Upper lobe of right lung (tissue), 1 donor: ENCODE results near the gene DPP7. TPM values are rescaled to one million over a fixed set of nuclear protein-coding genes. Genes with fewer than 3 reads are reported as not detected.
"Not testable (repeated sequence)": the region's sequence is repeated elsewhere in the genome, so short reads cannot be mapped to it uniquely, and the experiment has no call there.

Experiments used
- ATAC-seq: fragments of 200-7000 bp; cut with Tn5 transposase; one replicate; pipeline ENCODE4 v1.9.1; 2020; ENCODE audit warnings: mild to moderate bottlenecking, moderate library complexity
- DNase-seq: peaks from one replicate; pipeline ENCODE4 v3.0.0-alpha.2; 2020
- H3K27ac ChIP-seq: fragments of 200-600 bp; one replicate; pipeline ENCODE4 v1.8.0; 2022
- H3K27me3 ChIP-seq: fragments of 200-600 bp; one replicate; pipeline ENCODE4 v1.8.0; 2022; ENCODE audit warnings: mild to moderate bottlenecking
- H3K36me3 ChIP-seq: fragments of 200-600 bp; one replicate; pipeline ENCODE4 v1.8.0; 2022
- H3K4me1 ChIP-seq: fragments of 200-600 bp; one replicate; pipeline ENCODE4 v1.8.0; 2022
- H3K4me3 ChIP-seq: fragments of 200-600 bp; one replicate; pipeline ENCODE4 v1.8.0; 2022; ENCODE audit warnings: mild to moderate bottlenecking
- H3K9me3 ChIP-seq: fragments of 200-600 bp; one replicate; pipeline ENCODE4 v1.8.0; 2022
- intact Hi-C: fragments of 100-400 bp; cut with DNase I; formaldehyde crosslinking; loops from one replicate; pipeline ENCODE4 v1.11.0; 2022
- total RNA-seq: library from RNA; stranded (reverse); fragmentation: NEBNext Ultra II Directional; extraction: Animal tissue kit (Norgen Biotek cat#: 25700); gene quantifications from one replicate; pipeline ENCODE4 v1.2.1, GENCODE V29; 2021
- TF ChIP-seq, protein P1 (sequence below): fragments of 200-600 bp; IDR thresholded peaks from one replicate; pipeline ENCODE4 v1.8.0; 2022; ENCODE audit warnings: antibody characterized with exemption
- donor health status: DM: no; HTN: yes; CAD: no; lungs with severe emphysema.

DPP7 gene
- total RNA-seq, 1 donor from 2014 or later = 183 TPM

DNA sequence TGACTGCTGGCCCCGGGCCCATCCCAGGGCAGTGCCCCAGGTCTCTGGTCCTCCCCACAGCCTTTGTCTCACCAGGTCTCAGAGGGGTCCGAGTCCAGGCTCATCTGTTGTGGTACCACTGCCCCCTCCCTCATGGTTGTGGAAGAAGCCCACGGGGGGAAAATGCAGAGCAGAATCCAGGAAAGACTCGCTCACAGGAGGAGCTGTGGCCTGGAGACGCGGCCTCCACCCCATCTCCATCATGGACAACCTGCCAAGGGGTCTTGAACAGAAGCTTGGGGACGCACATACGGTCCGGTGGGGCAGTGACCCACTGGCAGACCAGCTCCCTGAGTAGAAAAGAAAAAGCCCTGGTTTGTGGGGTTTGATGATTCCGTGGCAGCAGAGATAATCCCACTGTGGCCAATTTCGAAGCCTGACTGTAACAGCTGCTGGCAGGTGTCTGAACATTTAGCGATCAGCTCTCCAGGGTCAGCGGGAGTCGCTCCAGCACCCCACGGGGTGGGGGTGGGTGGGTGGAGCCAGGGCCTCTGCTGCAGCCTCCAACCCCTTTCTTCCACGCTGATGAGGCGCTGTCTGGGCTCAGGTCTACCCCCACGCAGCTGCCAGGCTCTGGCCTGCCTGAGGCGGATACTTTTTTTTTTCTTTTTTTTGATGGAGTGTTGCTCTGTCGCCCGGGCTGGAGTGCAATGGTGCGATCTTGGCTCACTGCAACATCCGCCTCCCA, 22.5 kb upstream of the DPP7 start:
- peak; percentile 31 for DNase-seq
- Histone ChIP-seq H3K4me1 (no peaks in the 10 kb centered on the region), H3K9me3 (no peaks in the 10 kb centered on the region), H3K27me3 (peaks cover 56% of the 10 kb centered on the region), H3K4me3 (no peak overlapping the region), H3K27ac (no peak overlapping the region), H3K36me3 (no peaks in the 10 kb centered on the region)
- ATAC-seq = no peak
- intact Hi-C loops = no loop called here
- TF ChIP-seq, protein P1, sequence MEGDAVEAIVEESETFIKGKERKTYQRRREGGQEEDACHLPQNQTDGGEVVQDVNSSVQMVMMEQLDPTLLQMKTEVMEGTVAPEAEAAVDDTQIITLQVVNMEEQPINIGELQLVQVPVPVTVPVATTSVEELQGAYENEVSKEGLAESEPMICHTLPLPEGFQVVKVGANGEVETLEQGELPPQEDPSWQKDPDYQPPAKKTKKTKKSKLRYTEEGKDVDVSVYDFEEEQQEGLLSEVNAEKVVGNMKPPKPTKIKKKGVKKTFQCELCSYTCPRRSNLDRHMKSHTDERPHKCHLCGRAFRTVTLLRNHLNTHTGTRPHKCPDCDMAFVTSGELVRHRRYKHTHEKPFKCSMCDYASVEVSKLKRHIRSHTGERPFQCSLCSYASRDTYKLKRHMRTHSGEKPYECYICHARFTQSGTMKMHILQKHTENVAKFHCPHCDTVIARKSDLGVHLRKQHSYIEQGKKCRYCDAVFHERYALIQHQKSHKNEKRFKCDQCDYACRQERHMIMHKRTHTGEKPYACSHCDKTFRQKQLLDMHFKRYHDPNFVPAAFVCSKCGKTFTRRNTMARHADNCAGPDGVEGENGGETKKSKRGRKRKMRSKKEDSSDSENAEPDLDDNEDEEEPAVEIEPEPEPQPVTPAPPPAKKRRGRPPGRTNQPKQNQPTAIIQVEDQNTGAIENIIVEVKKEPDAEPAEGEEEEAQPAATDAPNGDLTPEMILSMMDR = no peak

DNA sequence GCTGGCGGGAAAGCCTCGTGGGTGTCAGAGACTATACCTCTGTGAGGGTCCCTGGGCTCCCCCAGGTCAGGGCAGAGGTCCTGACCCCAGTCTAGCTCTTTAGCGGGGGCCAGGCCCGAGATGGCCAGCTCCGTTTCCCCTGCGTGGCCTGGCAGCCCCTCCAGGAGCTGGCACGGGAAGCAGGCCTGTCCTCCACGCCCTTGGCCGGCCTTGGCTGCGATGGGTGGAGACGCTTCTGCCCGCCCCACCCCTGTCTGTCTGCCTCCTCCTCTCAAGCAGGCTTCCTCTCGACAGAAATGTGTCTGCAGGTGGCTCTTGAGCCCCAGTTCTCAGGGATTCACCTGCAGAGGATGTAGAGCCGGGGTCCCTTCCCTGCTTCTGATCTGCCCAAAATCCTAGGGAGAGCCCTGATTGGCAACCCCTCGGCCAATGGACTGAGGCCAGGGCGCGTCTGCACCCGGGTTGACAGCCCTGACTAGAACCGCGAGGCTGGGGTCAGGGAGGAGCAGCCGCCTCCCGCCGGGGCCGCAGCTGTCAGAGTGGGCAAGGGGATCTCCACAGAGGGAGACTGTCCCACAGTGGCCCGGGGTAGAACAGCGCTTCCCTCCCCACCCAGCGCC, 21.8 kb upstream of the DPP7 start:
- H3K27me3 ChIP-seq = peaks cover 56% of the 10 kb centered on the region
- H3K27ac ChIP-seq = no peak overlapping the region
- TF ChIP-seq, protein P1 = no peak
- no peak overlapping the region for H3K4me3 ChIP-seq
- ATAC-seq (no peak), DNase-seq (peak; percentile 62)
- no peaks in the 10 kb centered on the region for H3K9me3 ChIP-seq
- intact Hi-C loops = no loop called here
- no peaks in the 10 kb centered on the region for H3K4me1 ChIP-seq
- no peaks in the 10 kb centered on the region for H3K36me3 ChIP-seq

DNA sequence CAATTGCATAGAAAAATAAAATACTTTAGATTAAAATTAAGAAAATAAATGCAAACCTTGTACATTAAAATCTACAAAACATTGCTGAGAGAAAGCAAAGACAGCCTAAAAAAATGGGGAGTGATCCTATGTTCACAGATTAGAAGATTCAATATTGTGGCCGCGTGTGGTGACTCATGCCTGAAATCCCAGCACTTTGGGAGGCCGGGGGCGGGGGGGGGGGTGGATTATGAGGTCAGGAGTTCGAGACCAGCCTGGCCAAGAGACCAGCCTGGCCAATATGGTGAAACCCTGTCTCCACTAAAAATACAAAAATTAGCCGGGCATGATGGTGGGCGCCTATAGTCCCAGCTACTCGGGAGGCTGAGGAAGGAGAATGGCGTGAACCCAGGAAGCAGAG, 20.6 kb upstream of the DPP7 start:
- ATAC-seq, intact Hi-C loops, DNase-seq, H3K9me3 ChIP-seq, H3K27ac ChIP-seq, H3K4me1 ChIP-seq, H3K4me3 ChIP-seq, H3K36me3 ChIP-seq: not testable (repeated sequence)
- H3K27me3 ChIP-seq = peaks cover 45% of the 10 kb centered on the region

DNA sequence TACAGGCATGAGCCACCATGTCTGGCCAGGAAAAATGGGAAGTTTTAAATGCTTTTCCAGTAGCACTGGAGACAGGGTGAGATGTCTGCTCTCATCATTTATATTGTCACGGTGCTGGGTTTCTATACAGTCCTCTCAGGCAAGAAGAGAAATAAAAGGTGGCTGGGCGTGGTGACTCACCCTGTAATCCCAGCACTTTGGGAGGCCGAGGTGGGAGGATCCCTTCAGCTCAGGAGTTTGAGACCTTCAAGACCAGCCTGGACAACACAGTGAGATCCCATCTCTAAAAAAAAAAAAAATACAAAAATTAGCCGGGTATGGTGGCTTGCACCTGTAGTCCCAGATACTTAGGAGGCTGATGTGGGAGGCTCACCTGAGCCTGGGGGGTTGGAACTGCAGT, 19.7 kb upstream of the DPP7 start:
- Histone ChIP-seq H3K4me3 (no peak overlapping the region), H3K4me1 (no peaks in the 10 kb centered on the region), H3K27ac (no peak overlapping the region), H3K9me3 (no peaks in the 10 kb centered on the region), H3K36me3 (no peaks in the 10 kb centered on the region), H3K27me3 (peaks cover 35% of the 10 kb centered on the region)
- intact Hi-C loops = no loop called here
- ATAC-seq = no peak
- DNase-seq = no peak
- TF ChIP-seq, protein P1 = no peak

DNA sequence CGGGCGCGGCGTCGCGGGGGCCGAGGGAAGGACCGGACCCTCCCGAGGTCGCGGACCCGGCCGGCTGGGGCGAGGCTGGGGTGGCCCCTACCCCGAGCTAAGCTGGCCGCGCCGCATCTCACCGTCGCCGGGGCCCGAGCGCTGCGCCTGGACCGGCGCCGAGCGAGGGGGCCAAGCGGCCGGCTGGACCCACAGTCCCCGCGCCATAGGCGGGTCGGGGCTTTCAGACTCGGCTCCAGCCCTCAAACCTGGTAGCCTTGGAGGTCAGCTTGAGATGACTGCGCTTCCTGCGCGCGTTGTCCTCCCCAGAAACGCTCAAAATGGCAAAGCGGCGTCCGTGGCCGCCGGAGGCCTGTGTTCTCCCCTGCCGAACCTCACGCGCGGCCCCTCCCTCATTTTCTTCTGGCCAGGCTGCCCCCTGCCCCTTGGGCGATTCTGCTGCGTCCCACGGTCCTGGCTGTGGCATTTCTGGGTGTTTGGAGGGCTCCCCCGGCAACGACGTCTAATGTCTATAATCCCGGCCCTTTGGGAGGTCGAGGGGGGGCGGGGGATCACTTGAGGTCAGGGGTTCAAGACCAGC, 15.7 kb upstream of the DPP7 start:
- ATAC-seq (peak; percentile 5), DNase-seq (peak; percentile 59)
- no peaks in the 10 kb centered on the region for H3K36me3 ChIP-seq
- TF ChIP-seq, protein P1 = no peak
- H3K27ac ChIP-seq = peak overlapping the region; percentile 85
- H3K27me3 ChIP-seq = no peaks in the 10 kb centered on the region
- H3K4me1 ChIP-seq = peaks cover 26% of the 10 kb centered on the region
- H3K4me3 ChIP-seq = peak overlapping the region; percentile 77
- intact Hi-C loops = no loop called here
- no peaks in the 10 kb centered on the region for H3K9me3 ChIP-seq
